Heart left ventricle (tissue), 16 donors: ENCODE measurements around the gene CEP250. TPM values are rescaled to one million over a fixed set of nuclear protein-coding genes. Genes with fewer than 3 reads are reported as not detected.

Experiments used
- ATAC-seq, 4 donors: fragments of 200-7000 bp; cut with Tn5 transposase; one replicate each; pipeline ENCODE4 v1.9.1; 2020 to 2022; ENCODE audit warnings: moderate library complexity in 4 of 4, mild to moderate bottlenecking in 3 of 4, moderate number of reproducible peaks in 1 of 4
- DNase-seq, 5 donors: peaks; one replicate each; pipeline ENCODE4 v3.0.0-alpha.2; 2020
- H3K27ac ChIP-seq, 12 donors: fragments of 200-600 bp; sonication (generic) in 4 of 12; one replicate each; pipeline versions ENCODE4 v1.5.0 to v1.8.0; 2016 to 2022; ENCODE audit warnings: mild to moderate bottlenecking in 2 of 12
- H3K27me3 ChIP-seq, 9 donors: fragments of 200-600 bp; sonication (generic) in 2 of 9; one replicate each; pipeline versions ENCODE4 v1.5.1 to v1.8.0; 2016 to 2022; ENCODE audit warnings: mild to moderate bottlenecking in 3 of 9
- H3K36me3 ChIP-seq, 9 donors: fragments of 200-600 bp; sonication (generic) in 2 of 9; one replicate each; pipeline versions ENCODE4 v1.5.0 to v1.8.0; 2018 to 2022; ENCODE audit warnings: mild to moderate bottlenecking in 2 of 9
- H3K4me1 ChIP-seq, 12 donors: fragments of 200-600 bp; sonication (generic) in 4 of 12; one replicate each; pipeline versions ENCODE4 v1.5.0 to v1.8.0; 2016 to 2022; ENCODE audit warnings: mild to moderate bottlenecking in 3 of 12
- H3K4me3 ChIP-seq, 12 donors: fragments of 200-600 bp; sonication (generic) in 4 of 12; one replicate each; pipeline versions ENCODE4 v1.5.0 to v1.8.0; 2017 to 2022; ENCODE audit warnings: mild to moderate bottlenecking in 9 of 12, moderate library complexity in 4 of 12
- H3K9me3 ChIP-seq, 12 donors: fragments of 200-600 bp; sonication (generic) in 4 of 12; one replicate each; pipeline versions ENCODE4 v1.5.0 to v1.8.0; 2016 to 2022; ENCODE audit warnings: mild to moderate bottlenecking in 1 of 12
- CTCF ChIP-seq, 12 donors: fragments of 200-600 bp; sonication (generic) in 4 of 12; IDR thresholded peaks; one replicate each; pipeline versions ENCODE4 v1.5.0 to v1.8.0; 2018 to 2022; ENCODE audit warnings: antibody characterized with exemption in 12 of 12, mild to moderate bottlenecking in 5 of 12
- POLR2A ChIP-seq, 2 donors: fragments of 450-650 bp; IDR thresholded peaks; one replicate each; pipeline ENCODE4 v1.6.1; 2017; ENCODE audit warnings: antibody characterized with exemption in 2 of 2, mild to moderate bottlenecking in 2 of 2, moderate library complexity in 2 of 2
- WGBS, 4 donors: extraction: QIAGEN DNeasy Blood & Tissue Kit in 2 of 4; methylation state at CpG; one replicate each; pipeline versions ENCODE4 v1.1.5 to v1.1.7; 2013 to 2018; 5-methylcytosine and 5-hydroxymethylcytosine counted together
- intact Hi-C, 10 donors: fragments of 100-400 bp; cut with DNase I; formaldehyde crosslinking; loops; one replicate each; pipeline versions ENCODE4 v1.11.1 to v1.14.2; 2022
- polyA plus RNA-seq, 2 donors: library from polyadenylated mRNA; stranded (reverse); fragments of 200-250 nt; gene quantifications; one replicate each; pipeline ENCODE4 v1.2.3, GENCODE V29; 2013
- total RNA-seq, 9 donors: library from RNA; depleted of rRNA in 2 of 9; stranded (reverse); fragments of >200 nt in 2 of 9; fragmentation: NEBNext Ultra II Directional in 3 of 9; extraction: Animal tissue kit (Norgen Biotek cat#: 25700) in 3 of 9; gene quantifications; one replicate each; pipeline versions ENCODE4 v1.1.0 to v1.2.4, GENCODE V29; 2016 to 2023
- donor health status: ischemic (EF 13 %, LVEDD 7.1; RV severe dilation, severe dysfunction).
- donor health status: healthy with polysubstance abuse.
- donor health status: DM: no; HTN: yes; CAD: no.
- donor health status: DM: no; HTN: no; CAD: no.
- donor health status: ischemic (EF 25% LVEDD 6.9; RV normal size, moderate dysfunction).
- donor health status: ischemic (EF 25% LVEDD 5.7; RV mildly dilated, moderate dysfunction).
- donor health status: healthy.
- donor health status: DM: yes; HTN: yes; CAD: no.
- donor health status: ischemic (EF 35%, LVEDD 5.7; RV mildly dilated, moderate dysfunction).
- donor health status: nonischemic (EF 11% LVEDD 7.7; RV severe dilation, severe dysfunction).
- donor health status: DM: yes; HTN: yes; CAD: no.
- donor health status: PGD.
- donor health status: ischemic (EF 29% LVEDD 5.4; RV normal size, mild dysfunction).
- donor health status: nonischemic (EF 23%, LVEDD 6.1; RV moderate dilation, normal function).

Gene CEP250
- total and polyA plus RNA-seq, 11 donors: 11.4 to 21.4 (median 14.9) TPM

DNA sequence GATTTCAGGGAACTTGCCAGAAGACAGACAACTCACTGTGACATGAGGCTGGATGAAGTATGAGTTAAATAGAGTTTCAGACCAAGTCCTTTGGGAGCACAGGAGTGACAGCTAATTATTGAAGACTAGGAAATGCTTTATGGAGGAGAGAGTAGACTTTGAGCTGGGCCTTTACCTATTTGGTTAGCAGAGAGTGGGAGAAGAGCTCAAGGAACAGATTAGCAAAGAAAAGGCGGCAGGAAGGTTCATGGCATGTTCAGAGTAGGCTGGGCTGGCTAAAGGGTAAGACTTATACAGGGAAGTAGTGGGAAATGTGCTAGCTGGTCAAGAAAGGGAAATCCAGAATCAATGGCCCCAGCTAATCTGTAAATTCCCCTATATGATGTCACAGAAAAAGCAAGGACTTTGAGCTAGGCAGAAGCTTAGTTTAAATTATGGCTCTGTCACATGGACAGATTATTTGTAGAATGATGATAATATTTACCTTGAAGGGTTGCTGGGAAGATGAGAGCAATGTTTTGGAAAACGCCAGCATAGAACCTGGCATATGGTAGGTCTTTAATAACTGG, 19.0 kb downstream of the CEP250 start:
- Histone ChIP-seq H3K4me1 (no peaks in the 10 kb centered on the region), H3K9me3 (no peaks in the 10 kb centered on the region), H3K27me3 (no peaks in the 10 kb centered on the region), H3K36me3 (peaks cover 6 to 100% (median 95%) of the 10 kb centered on the region in 9 donors), H3K27ac (no peak overlapping the region), H3K4me3 (no peak overlapping the region)
- DNase-seq: no peak
- intact Hi-C loops: no loop called here
- TF ChIP-seq POLR2A (IDR thresholded peaks at IDR 0.05): no peak
- no peak for TF ChIP-seq CTCF (IDR thresholded peaks at IDR 0.05)
- WGBS, 4 donors: 93 to 97% (median 96%) methylated on average over 2 of the region's 2 CpGs
- no peak for ATAC-seq

DNA sequence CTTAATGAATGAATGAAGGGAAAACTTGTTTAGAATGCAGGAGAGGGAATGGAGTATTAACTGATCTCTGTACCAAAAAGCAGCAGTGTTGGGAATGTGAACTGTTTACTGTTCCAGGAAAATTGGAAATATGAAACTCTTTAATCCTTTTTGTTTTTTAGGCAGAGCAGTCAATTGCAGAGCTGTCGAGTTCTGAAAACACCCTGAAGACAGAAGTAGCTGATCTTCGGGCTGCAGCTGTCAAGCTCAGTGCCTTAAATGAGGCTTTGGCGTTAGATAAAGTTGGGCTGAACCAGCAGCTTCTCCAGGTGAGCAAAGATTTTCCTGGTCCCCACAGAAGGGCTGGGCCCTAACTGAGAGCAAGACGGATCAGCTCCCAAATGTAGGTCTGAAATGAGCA, 20.9 kb downstream of the CEP250 start:
- intact Hi-C loops: no loop called here
- TF ChIP-seq CTCF (IDR thresholded peaks at IDR 0.05) (no peak), POLR2A (IDR thresholded peaks at IDR 0.05) (no peak)
- no peak for ATAC-seq
- H3K9me3 ChIP-seq: no peaks in the 10 kb centered on the region
- H3K36me3 ChIP-seq: peaks cover 6 to 100% (median 96%) of the 10 kb centered on the region in 9 donors
- no peaks in the 10 kb centered on the region for H3K27me3 ChIP-seq
- no peak for DNase-seq
- H3K27ac ChIP-seq: no peak overlapping the region
- H3K4me3 ChIP-seq: no peak overlapping the region
- no peaks in the 10 kb centered on the region for H3K4me1 ChIP-seq
- 88 to 93% (median 91%) methylated on average over 4 of the region's 4 CpGs for WGBS, 4 donors

DNA sequence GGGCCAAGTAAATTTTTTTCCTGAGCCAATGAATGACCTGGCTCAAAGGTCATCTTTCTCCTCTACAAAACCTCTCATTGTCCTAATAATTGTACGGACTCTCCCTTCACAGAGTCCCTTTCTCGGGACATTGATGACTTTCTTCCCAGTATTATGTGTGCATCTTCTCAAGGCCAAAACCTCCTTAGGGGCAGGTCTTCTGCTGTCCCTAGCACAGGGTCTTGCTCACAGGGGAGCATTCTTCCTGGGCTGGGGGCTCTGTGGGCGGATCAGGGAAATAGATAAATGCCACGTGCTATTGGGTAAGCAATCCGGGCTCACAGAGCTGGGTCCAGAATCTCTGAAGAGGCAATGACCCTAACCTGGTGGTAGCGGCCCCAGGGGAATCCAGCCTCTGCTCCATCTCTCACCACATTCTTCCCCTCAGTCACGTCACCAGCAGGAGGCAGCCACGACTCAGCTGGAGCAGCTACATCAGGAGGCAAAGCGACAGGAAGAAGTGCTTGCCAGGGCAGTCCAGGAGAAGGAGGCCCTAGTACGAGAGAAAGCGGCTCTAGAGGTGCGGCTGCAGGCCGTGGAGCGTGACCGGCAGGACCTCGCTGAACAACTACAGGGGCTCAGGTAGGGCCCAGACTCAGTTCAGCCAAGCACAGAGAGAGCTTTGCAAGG, 23.5 kb downstream of the CEP250 start:
- Histone ChIP-seq H3K4me1 (no peaks in the 10 kb centered on the region), H3K27ac (no peak overlapping the region), H3K9me3 (peaks cover 0 to 7% (median 0%) of the 10 kb centered on the region in 12 donors), H3K4me3 (no peak overlapping the region), H3K36me3 (peaks cover 2 to 93% (median 85%) of the 10 kb centered on the region in 9 donors), H3K27me3 (no peaks in the 10 kb centered on the region)
- ATAC-seq (no peak), DNase-seq (no peak)
- TF ChIP-seq CTCF (IDR thresholded peaks at IDR 0.05) (no peak), POLR2A (IDR thresholded peaks at IDR 0.05) (no peak)
- intact Hi-C loops: no loop called here
- 84 to 87% (median 85%) methylated on average over 13 to 16 of the region's 16 CpGs for WGBS, 4 donors

DNA sequence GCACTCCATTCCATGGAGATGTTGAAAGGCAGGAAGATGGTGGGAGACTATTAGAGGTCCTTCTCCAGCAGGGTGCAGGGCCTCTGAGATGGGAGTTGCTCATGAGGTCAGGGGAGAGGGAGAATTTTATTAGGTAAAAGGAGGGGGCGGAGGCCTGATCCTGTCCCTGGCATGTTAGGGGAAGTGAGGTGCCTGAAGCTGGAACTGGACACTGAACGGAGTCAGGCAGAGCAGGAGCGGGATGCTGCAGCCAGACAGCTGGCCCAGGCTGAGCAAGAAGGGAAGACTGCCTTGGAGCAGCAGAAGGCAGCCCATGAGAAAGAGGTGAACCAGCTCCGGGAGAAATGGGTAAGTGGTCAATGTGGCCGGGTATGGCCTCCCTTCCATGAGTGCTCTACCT, 24.4 kb downstream of the CEP250 start:
- Histone ChIP-seq H3K36me3 (peaks cover 2 to 94% (median 85%) of the 10 kb centered on the region in 9 donors), H3K9me3 (peaks cover 0 to 11% (median 0%) of the 10 kb centered on the region in 12 donors), H3K4me1 (no peaks in the 10 kb centered on the region), H3K27me3 (no peaks in the 10 kb centered on the region), H3K4me3 (no peak overlapping the region), H3K27ac (no peak overlapping the region)
- ATAC-seq (no peak), DNase-seq (no peak)
- TF ChIP-seq POLR2A (IDR thresholded peaks at IDR 0.05) (no peak), CTCF (IDR thresholded peaks at IDR 0.05) (no peak)
- intact Hi-C loops: no loop called here
- 96 to 100% (median 97%) methylated on average over 5 of the region's 5 CpGs for WGBS, 4 donors
